T-helper 1 cell treated with Interleukin-12 subunit alpha and Interleukin-12 subunit beta and Interleukin-4 antibody, amounts not matched to agents 30 μg/mL and 1 μg/mL, for 36 hours (primary cell): ENCODE measurements around the gene CDKN2B.
"Not testable (repeated sequence)": the region's sequence is repeated elsewhere in the genome, so short reads cannot be mapped to it uniquely, and the experiment has no call there.

Source experiments
- H3K27ac Mint-ChIP-seq: one replicate; pipeline ENCODE4 v1.8.0; 2021; ENCODE audit warnings: mild to moderate bottlenecking, mixed read lengths
- H3K27me3 Mint-ChIP-seq: one replicate; pipeline ENCODE4 v1.8.0; 2021; ENCODE audit warnings: low read depth, mixed read lengths
- H3K36me3 Mint-ChIP-seq: one replicate; pipeline ENCODE4 v1.8.0; 2021; ENCODE audit warnings: low read depth, mixed read lengths
- H3K4me1 Mint-ChIP-seq: one replicate; pipeline ENCODE4 v1.8.0; 2021; ENCODE audit warnings: low read depth, mixed read lengths
- H3K4me3 Mint-ChIP-seq: one replicate; pipeline ENCODE4 v1.8.0; 2021; ENCODE audit warnings: mild to moderate bottlenecking, moderate library complexity, mixed read lengths
- H3K9me3 Mint-ChIP-seq: one replicate; pipeline ENCODE4 v1.8.0; 2021; ENCODE audit warnings: mixed read lengths

CDKN2B gene

DNA sequence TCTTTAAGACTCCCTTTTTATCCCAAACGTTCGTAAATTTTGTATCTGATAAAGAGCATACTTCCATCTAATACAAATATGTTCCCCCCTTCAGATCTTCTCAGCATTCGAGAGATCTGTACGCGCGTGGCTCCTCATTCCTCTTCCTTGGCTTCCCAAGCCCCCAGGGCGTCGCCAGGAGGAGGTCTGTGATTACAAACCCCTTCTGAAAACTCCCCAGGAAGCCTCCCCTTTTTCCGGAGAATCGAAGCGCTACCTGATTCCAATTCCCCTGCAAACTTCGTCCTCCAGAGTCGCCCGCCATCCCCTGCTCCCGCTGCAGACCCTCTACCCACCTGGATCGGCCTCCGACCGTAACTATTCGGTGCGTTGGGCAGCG is 34.8 kb downstream of the CDKN2B start:
- Mint-ChIP-seq H3K27ac (peak overlapping the region; percentile 63), H3K4me3 (peak overlapping the region; percentile 86), H3K4me1 (peaks cover 27% of the 10 kb centered on the region), H3K9me3 (peaks cover 5% of the 10 kb centered on the region), H3K27me3 (peaks cover 94% of the 10 kb centered on the region), H3K36me3 (peaks cover 15% of the 10 kb centered on the region)

DNA sequence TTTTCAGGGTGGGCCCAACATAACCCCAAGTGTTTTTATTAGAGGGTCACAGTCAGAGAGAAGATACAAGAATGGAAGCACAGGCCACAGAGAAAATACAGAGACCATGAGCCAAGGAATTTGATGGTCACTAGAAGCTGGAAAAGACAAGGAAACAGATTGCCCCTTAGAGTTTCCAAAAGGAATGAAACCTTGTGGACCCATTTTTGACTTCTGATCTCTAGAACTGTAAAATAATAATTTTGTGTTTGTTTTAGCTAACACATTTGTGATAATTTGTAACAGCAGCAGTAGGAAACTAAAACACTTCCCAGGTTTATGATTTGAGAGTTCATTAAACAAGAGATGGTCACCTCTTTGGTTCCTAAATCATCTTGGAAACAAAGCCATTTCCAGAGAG is 36.7 kb downstream of the CDKN2B start:
- H3K9me3 Mint-ChIP-seq = peaks cover 13% of the 10 kb centered on the region
- peaks cover 96% of the 10 kb centered on the region for H3K27me3 Mint-ChIP-seq
- H3K27ac Mint-ChIP-seq = no peak overlapping the region
- H3K4me1 Mint-ChIP-seq = peaks cover 35% of the 10 kb centered on the region
- no peak overlapping the region for H3K4me3 Mint-ChIP-seq
- H3K36me3 Mint-ChIP-seq = peaks cover 22% of the 10 kb centered on the region

DNA sequence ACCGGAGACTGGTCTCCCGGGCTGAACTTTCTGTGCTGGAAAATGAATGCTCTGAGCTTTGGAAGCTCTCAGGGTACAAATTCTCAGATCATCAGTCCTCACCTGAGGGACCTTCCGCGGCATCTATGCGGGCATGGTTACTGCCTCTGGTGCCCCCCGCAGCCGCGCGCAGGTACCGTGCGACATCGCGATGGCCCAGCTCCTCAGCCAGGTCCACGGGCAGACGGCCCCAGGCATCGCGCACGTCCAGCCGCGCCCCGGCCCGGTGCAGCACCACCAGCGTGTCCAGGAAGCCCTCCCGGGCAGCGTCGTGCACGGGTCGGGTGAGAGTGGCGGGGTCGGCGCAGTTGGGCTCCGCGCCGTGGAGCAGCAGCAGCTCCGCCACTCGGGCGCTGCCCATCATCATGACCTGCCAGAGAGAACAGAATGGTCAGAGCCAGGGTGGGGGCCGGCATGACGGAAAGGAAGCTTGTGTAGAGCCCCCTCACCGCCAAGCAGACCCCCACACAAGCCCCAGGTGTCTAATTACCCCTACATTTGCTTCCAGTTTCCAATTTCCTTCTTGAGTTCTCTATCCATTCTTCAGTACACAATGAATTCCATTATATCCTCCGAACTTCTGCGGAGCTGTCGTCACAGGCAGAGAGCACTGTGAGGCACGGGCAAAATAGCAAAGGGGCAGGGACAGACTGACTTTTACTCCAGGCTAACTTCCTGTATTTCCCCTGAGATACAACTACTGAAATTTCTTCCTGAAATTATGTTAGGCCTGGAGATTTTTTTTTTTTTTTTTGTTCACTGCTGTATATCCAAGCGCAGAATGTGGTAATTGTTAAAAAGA is 38.1 kb downstream of the CDKN2B start:
- Mint-ChIP-seq H3K27ac (peak overlapping the region; percentile 62), H3K4me3 (no peak overlapping the region), H3K27me3 (peaks cover 96% of the 10 kb centered on the region), H3K9me3 (peaks cover 13% of the 10 kb centered on the region), H3K36me3 (peaks cover 25% of the 10 kb centered on the region), H3K4me1 (peaks cover 38% of the 10 kb centered on the region)

DNA sequence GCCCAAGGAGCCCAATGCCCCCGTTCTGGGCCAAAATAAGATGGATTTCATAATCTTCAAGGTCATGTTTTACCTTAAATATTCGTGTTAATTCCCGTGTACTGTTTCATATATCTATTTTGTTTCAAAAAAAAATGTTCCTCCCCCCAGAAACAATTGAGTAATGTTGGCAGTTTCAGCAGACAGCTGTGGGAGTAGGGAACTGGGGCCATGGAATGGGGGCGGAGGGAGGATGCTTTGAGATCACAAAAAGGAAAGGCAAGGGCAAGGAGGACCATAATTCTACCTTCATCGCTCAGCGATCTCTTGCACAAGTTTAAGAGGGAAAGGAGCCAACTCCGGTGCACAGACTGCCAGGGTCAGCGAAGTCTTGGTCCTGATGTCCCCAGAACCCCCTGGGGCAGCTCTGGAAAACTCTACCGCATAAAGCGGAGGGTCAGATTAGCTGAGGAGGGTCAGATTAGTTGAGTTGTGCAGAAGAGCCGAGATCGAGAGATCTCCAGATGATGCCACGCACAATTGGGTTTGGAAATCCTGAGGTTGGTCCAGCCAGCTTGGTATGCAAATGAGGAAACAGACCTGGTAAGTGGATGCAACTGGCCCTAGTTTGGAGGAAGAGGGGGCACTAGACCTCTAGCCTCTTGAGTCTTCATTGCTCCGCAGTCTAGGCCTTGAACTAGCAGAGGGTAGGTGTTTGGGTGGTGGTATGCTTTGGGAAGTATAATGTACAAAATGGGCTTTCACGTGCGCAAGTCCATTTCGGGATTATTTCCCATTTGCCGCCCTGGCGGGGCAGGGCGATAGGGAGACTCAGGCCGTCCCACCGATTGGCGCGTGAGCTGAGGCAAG is 38.9 kb downstream of the CDKN2B start:
- H3K36me3 Mint-ChIP-seq = peaks cover 26% of the 10 kb centered on the region
- H3K4me1 Mint-ChIP-seq = peaks cover 41% of the 10 kb centered on the region
- H3K4me3 Mint-ChIP-seq = no peak overlapping the region
- H3K27me3 Mint-ChIP-seq = peaks cover 96% of the 10 kb centered on the region
- peaks cover 13% of the 10 kb centered on the region for H3K9me3 Mint-ChIP-seq
- peak overlapping the region; percentile 75 for H3K27ac Mint-ChIP-seq

DNA sequence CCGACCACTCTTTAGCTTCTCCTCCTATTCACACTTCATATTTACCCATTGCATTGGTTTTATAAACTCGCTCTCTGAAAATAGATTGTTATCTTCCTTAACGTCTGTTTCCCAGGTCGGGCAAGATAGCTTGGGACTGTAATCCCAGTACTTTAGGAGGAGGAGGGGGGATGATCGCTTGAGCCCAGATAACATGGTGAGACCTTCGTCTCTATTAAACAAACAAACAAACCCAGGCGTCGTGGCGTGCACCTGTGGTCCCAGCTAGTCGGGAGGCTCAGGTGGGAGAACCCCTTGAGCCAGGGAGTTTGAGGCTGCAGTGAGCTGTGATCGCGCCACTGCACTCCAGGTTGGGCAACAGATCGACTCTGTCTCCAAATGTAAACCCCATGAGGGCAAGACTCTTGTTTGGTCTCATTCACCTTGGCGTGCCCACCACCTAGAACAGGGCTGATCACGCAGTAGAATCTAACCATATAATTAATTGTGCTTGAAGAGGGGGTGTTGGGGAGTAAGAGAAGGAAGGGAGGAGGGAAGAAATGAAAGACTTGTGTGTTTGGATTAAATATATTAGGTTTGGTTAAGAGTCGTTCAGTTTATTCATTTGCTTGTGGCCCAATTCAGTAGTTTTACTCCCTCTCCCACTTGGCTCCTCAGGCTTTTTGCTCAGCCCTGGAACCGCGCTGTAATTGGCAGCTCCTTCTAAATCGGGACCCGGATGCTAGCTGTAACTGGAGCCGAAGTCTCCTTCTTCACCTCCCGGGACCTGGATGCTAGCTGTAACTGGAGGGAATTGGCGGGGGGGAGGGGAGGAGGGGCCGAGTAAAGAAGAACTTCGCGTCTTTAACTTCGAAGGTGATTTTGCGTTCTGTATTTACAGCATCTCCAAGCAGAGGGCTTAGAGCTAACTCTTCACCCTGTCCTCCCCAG is 39.8 kb downstream of the CDKN2B start:
- peak overlapping the region; percentile 86 for H3K27ac Mint-ChIP-seq
- H3K4me1 Mint-ChIP-seq = peaks cover 40% of the 10 kb centered on the region
- peaks cover 13% of the 10 kb centered on the region for H3K9me3 Mint-ChIP-seq
- peaks cover 25% of the 10 kb centered on the region for H3K36me3 Mint-ChIP-seq
- H3K4me3 Mint-ChIP-seq = peak overlapping the region; percentile 19
- H3K27me3 Mint-ChIP-seq = peaks cover 96% of the 10 kb centered on the region

DNA sequence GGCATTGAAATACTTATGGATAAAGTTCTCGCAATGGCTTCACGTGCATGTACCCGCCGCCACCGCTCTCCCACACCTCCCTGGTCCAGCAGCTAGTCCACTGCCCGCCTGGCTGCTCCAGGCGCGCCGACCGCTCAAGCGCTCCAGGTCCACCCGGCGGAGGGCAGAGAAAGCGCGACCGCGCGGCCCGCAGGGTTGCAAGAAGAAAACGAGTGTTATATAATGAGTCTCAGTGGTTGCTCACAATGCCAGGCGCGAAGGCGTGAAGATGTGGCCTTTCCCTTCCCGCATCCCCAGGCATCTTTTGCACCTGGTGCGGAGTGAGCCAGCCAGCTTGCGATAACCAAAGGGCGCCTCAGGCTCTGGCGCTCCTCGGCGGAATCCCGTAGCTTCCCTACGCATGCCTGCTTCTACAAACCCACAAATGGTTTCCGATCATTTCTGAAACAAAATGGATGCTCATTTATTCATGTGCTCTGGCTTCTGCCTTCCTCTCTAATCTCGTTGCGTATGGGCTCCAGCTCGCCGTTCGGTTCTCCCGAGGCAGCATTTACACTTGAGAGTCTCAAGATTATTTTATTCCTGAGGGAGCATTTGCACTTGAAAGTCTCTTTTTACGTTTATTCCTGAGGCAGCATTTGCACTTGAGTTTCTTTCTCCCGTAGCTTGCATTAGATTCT is 40.6 kb downstream of the CDKN2B start:
- Mint-ChIP-seq H3K27ac (peak overlapping the region; percentile 86), H3K4me1 (peaks cover 35% of the 10 kb centered on the region), H3K27me3 (peaks cover 96% of the 10 kb centered on the region), H3K4me3 (peak overlapping the region; percentile 19), H3K9me3 (peaks cover 16% of the 10 kb centered on the region), H3K36me3 (peaks cover 27% of the 10 kb centered on the region)

DNA sequence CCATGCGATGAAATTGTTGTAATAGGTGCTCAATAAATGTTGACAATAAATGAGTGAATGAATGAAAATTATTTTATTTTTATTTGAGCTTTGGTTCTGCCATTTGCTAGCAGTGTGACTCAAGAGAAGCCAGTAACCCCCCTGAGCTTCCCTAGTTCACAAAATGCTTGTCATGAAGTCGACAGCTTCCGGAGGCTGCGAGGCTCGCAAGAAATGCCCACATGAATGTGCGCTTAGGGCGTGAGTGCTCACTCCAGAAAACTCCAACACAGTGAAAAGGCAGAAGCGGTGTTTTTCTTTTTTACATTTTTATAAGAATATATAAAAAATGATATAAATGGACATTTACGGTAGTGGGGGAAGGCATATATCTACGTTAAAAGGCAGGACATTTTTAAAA is 41.4 kb downstream of the CDKN2B start:
- Mint-ChIP-seq H3K27ac (peak overlapping the region; percentile 85), H3K27me3 (peaks cover 96% of the 10 kb centered on the region), H3K9me3 (peaks cover 22% of the 10 kb centered on the region), H3K4me1 (peaks cover 35% of the 10 kb centered on the region), H3K4me3 (peak overlapping the region; percentile 67), H3K36me3 (peaks cover 27% of the 10 kb centered on the region)

DNA sequence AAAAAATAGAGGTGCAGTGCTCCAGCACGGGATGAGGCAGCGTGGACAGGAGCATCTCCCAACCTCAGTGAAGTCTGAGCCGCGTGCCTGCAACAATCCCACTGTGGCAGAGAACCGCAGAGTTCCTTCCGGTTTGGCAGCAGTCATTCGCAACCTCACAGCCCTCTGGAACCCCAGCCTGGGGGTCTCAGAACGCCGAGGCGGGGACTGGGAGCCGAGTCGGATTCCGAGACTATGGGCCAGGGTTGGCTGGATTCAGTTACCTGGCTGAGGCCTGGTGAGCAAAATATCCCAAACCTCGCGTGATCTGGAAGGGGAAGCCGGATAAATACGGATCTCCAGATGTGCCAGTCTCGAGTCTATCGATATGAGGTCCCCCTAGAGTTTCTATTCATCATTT is 41.9 kb downstream of the CDKN2B start:
- no peak overlapping the region for H3K4me3 Mint-ChIP-seq
- peaks cover 24% of the 10 kb centered on the region for H3K9me3 Mint-ChIP-seq
- H3K36me3 Mint-ChIP-seq = peaks cover 27% of the 10 kb centered on the region
- H3K27ac Mint-ChIP-seq = peak overlapping the region; percentile 85
- peaks cover 96% of the 10 kb centered on the region for H3K27me3 Mint-ChIP-seq
- H3K4me1 Mint-ChIP-seq = peaks cover 35% of the 10 kb centered on the region

DNA sequence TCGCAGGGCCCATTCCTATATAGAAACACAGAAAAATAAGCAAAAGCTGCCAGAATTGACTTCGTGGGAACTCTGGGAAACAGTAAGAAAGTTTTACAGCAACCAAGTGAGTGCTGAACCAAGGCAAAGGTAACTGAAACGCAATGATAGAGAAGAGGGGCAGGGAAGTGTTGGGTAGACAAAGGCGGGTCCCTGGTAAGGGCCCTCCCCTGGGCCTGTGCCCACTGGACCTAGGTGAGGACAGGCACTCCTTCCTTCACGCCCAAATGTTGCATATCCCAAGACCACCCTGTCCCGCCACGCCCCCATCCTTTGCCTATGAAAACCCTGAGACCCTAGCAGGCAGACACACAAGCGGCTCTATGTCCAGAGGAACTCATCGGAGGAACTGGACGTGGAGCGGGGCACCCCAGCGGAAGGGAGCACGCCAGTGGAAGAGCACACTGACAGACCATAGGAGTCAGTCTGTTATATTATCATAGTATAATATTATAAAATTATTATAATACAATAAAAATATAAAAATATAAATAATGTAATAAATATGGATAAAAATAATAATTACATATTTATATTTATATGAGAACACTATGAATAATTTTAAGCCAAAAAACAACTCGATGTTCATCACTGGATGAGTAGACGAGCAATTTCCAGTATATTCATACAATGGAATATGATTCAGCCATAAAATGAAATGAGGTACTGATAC is 42.8 kb downstream of the CDKN2B start:
- peaks cover 24% of the 10 kb centered on the region for H3K9me3 Mint-ChIP-seq
- peaks cover 27% of the 10 kb centered on the region for H3K36me3 Mint-ChIP-seq
- H3K27me3 Mint-ChIP-seq = peaks cover 97% of the 10 kb centered on the region
- peak overlapping the region; percentile 73 for H3K27ac Mint-ChIP-seq
- H3K4me3 Mint-ChIP-seq = peak overlapping the region; percentile 65
- peaks cover 35% of the 10 kb centered on the region for H3K4me1 Mint-ChIP-seq

DNA sequence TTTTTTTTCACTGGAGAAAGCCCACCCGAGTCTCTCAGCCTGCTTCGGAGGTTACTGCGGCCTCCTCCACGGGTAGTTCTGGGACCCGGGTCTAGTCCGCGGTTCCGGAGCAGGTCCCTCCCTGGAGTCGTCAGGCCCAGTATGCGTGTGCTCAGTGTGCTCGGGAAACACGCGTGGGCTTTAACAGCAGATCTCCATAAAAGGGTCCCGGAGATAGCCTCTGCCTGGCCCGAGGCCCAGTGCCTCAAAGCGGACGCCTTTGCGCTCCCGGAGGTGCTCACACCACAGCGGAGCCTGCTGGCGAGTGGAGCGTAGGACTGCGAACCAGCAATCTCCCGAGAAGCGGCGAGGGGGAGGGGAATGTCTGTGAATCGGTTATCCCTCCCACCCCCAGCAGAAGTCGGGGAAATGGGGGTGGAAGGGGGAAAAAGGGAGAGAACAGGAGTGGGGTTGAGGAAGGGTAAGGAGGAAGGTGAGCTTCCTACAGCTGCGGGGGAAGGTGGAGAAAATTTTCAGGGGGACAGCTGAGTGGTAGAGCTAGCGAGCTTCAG is 43.6 kb downstream of the CDKN2B start:
- peaks cover 24% of the 10 kb centered on the region for H3K9me3 Mint-ChIP-seq
- peak overlapping the region; percentile 65 for H3K4me3 Mint-ChIP-seq
- peaks cover 97% of the 10 kb centered on the region for H3K27me3 Mint-ChIP-seq
- H3K27ac Mint-ChIP-seq = peak overlapping the region; percentile 72
- H3K4me1 Mint-ChIP-seq = peaks cover 34% of the 10 kb centered on the region
- peaks cover 25% of the 10 kb centered on the region for H3K36me3 Mint-ChIP-seq

DNA sequence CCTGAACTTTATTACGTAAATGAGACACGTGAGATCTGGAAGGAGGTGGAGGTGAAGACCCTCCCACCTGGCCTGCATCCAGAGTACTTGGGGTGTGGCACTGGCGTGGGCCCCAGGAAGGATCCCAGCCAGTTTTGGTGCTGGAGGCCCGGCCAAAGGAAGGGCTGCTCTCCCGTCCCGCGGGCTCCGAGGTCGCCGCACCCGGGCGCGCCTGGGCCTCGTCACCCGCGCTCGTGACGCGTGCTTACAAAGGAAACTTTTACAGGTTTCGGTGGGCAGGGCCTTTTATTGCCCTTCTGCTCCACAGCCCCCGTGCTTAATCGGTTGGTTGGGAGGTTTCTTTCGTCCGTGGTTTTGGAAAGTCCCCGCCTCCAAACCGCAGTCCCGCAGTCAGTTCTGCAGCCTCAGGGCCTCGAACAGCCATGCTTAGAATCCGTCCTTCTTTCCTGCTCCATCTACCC is 44.1 kb downstream of the CDKN2B start:
- H3K4me3 Mint-ChIP-seq = peak overlapping the region; percentile 65
- H3K27me3 Mint-ChIP-seq = peaks cover 95% of the 10 kb centered on the region
- H3K4me1 Mint-ChIP-seq = peaks cover 31% of the 10 kb centered on the region
- H3K36me3 Mint-ChIP-seq = peaks cover 20% of the 10 kb centered on the region
- H3K9me3 Mint-ChIP-seq = peaks cover 21% of the 10 kb centered on the region
- peak overlapping the region; percentile 72 for H3K27ac Mint-ChIP-seq

DNA sequence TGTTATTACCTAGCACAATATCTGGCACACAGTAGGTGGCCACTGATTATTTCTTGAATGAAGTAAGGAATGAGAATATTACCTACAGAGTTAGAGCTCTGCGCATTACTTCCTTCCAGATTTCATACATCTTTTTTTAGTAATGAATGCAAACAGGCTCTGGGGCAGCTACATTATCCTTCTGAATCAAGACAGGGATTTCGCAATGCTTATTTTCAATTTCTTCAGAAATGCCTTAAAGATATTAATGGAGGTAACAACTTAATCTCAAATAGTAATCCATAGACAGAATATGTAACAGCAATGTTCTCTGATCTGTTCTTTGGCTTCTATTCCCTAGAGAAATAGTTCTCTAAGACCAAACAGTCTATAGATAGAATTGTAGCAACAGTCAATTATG is 47.5 kb downstream of the CDKN2B start:
- peaks cover 18% of the 10 kb centered on the region for H3K4me1 Mint-ChIP-seq

DNA sequence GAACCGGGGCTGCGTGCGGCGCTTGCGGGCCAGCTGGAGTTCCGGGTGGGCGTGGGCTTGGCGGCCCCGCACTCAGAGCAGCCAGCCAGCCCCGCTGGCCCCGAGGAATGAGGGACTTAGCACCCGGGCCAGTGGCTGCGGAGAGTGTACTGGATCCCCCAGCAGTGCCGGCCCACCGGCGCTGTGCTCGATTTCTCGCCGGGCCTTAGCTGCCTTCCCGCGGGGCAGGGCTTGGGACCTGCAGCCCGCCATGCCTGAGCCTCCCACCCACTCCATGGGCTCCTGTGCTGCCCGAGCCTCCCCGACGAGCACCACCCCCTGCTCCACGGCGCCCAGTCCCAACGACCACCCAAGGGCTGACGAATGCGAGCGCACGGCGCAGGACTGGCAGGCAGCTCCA is 49.8 kb downstream of the CDKN2B start:
- H3K36me3 Mint-ChIP-seq, H3K4me1 Mint-ChIP-seq, H3K4me3 Mint-ChIP-seq, H3K27ac Mint-ChIP-seq: not testable (repeated sequence)
- H3K9me3 Mint-ChIP-seq = peaks cover 11% of the 10 kb centered on the region
- peaks cover 55% of the 10 kb centered on the region for H3K27me3 Mint-ChIP-seq

More for the DNA sequence above, 47.5 kb downstream of the CDKN2B start:
- Mint-ChIP-seq H3K4me3 (no peak overlapping the region), H3K27ac (no peak overlapping the region), H3K27me3 (peaks cover 68% of the 10 kb centered on the region), H3K36me3 (peaks cover 9% of the 10 kb centered on the region), H3K9me3 (peaks cover 11% of the 10 kb centered on the region)
